ENCODE results near the gene ALG3.

Gene ALG3

GRCh38 chr3:184236636-184237035 is 12.1 kb downstream of the ALG3 start:
- no peaks in the 10 kb centered on the region for H3K36me3 ChIP-seq (ENCODE audit: control insufficient read depth in 5 of 5, insufficient read depth in 5 of 5, low read length in 5 of 5)
- no peak overlapping the region for H3K4me3 ChIP-seq (ENCODE audit: low read depth in 1 of 5, low read length in 5 of 5)
- no peaks in the 10 kb centered on the region for H3K9me3 ChIP-seq (ENCODE audit: control insufficient read depth in 5 of 5, low read length in 5 of 5)
- peaks cover 6 to 35% (median 27%) of the 10 kb centered on the region in 5 donors for H3K27me3 ChIP-seq (ENCODE audit: control insufficient read depth in 5 of 5, insufficient read depth in 4 of 5, low read length in 5 of 5)
- no peak overlapping the region for H3K9ac ChIP-seq (ENCODE audit: low read length in 5 of 5)
- H3K4me1 ChIP-seq (ENCODE audit: control insufficient read depth in 5 of 5, insufficient read depth in 5 of 5, low read length in 5 of 5) = peaks cover 0 to 5% (median 3%) of the 10 kb centered on the region in 5 donors
- no peak overlapping the region for H3K27ac ChIP-seq (ENCODE audit: low read depth, low read length)

GRCh38 chr3:184236033-184236410 is 12.7 kb downstream of the ALG3 start:
- no peak overlapping the region for H3K27ac ChIP-seq (ENCODE audit: low read depth, low read length)
- peaks cover 11 to 41% (median 33%) of the 10 kb centered on the region in 5 donors for H3K27me3 ChIP-seq (ENCODE audit: control insufficient read depth in 5 of 5, insufficient read depth in 4 of 5, low read length in 5 of 5)
- H3K36me3 ChIP-seq (ENCODE audit: control insufficient read depth in 5 of 5, insufficient read depth in 5 of 5, low read length in 5 of 5) = no peaks in the 10 kb centered on the region
- H3K4me1 ChIP-seq (ENCODE audit: control insufficient read depth in 5 of 5, insufficient read depth in 5 of 5, low read length in 5 of 5) = peaks cover 0 to under 1% (median 0%) of the 10 kb centered on the region in 5 donors
- no peak overlapping the region for H3K9ac ChIP-seq (ENCODE audit: low read length in 5 of 5)
- no peak overlapping the region for H3K4me3 ChIP-seq (ENCODE audit: low read depth in 1 of 5, low read length in 5 of 5)
- H3K9me3 ChIP-seq (ENCODE audit: control insufficient read depth in 5 of 5, low read length in 5 of 5) = no peaks in the 10 kb centered on the region

GRCh38 chr3:184235381-184236032 is 13.3 kb downstream of the ALG3 start:
- Histone ChIP-seq H3K4me3 (ENCODE audit: low read depth in 1 of 5, low read length in 5 of 5) (no peak overlapping the region), H3K27me3 (ENCODE audit: control insufficient read depth in 5 of 5, insufficient read depth in 4 of 5, low read length in 5 of 5) (peaks cover 16 to 46% (median 39%) of the 10 kb centered on the region in 5 donors), H3K9ac (ENCODE audit: low read length in 5 of 5) (no peak overlapping the region)

GRCh38 chr3:184234671-184235380 is 13.9 kb downstream of the ALG3 start:
- Histone ChIP-seq H3K4me3 (ENCODE audit: low read depth in 1 of 5, low read length in 5 of 5) (no peak overlapping the region), H3K27me3 (ENCODE audit: control insufficient read depth in 5 of 5, insufficient read depth in 4 of 5, low read length in 5 of 5) (peaks cover 22 to 52% (median 45%) of the 10 kb centered on the region in 5 donors), H3K27ac (ENCODE audit: low read depth, low read length) (no peak overlapping the region), H3K9me3 (ENCODE audit: control insufficient read depth in 5 of 5, low read length in 5 of 5) (no peaks in the 10 kb centered on the region), H3K4me1 (ENCODE audit: control insufficient read depth in 5 of 5, insufficient read depth in 5 of 5, low read length in 5 of 5) (peaks cover 0 to 11% (median 6%) of the 10 kb centered on the region in 5 donors), H3K9ac (ENCODE audit: low read length in 5 of 5) (no peak overlapping the region), H3K36me3 (ENCODE audit: control insufficient read depth in 5 of 5, insufficient read depth in 5 of 5, low read length in 5 of 5) (no peaks in the 10 kb centered on the region)

More at GRCh38 chr3:184235381-184236032, 13.3 kb downstream of the ALG3 start:
- H3K36me3 ChIP-seq (ENCODE audit: control insufficient read depth in 5 of 5, insufficient read depth in 5 of 5, low read length in 5 of 5) = no peaks in the 10 kb centered on the region
- peaks cover 0 to 5% (median 0%) of the 10 kb centered on the region in 5 donors for H3K4me1 ChIP-seq (ENCODE audit: control insufficient read depth in 5 of 5, insufficient read depth in 5 of 5, low read length in 5 of 5)
- no peaks in the 10 kb centered on the region for H3K9me3 ChIP-seq (ENCODE audit: control insufficient read depth in 5 of 5, low read length in 5 of 5)
- no peak overlapping the region for H3K27ac ChIP-seq (ENCODE audit: low read depth, low read length)

GRCh38 chr3:184234224-184234623 is 14.5 kb downstream of the ALG3 start:
- no peak overlapping the region for H3K27ac ChIP-seq (ENCODE audit: low read depth, low read length)
- H3K36me3 ChIP-seq (ENCODE audit: control insufficient read depth in 5 of 5, insufficient read depth in 5 of 5, low read length in 5 of 5) = no peaks in the 10 kb centered on the region
- no peak overlapping the region for H3K9ac ChIP-seq (ENCODE audit: low read length in 5 of 5)
- H3K27me3 ChIP-seq (ENCODE audit: control insufficient read depth in 5 of 5, insufficient read depth in 4 of 5, low read length in 5 of 5) = peaks cover 26 to 56% (median 50%) of the 10 kb centered on the region in 5 donors
- no peaks in the 10 kb centered on the region for H3K9me3 ChIP-seq (ENCODE audit: control insufficient read depth in 5 of 5, low read length in 5 of 5)
- peaks cover 0 to 17% (median 12%) of the 10 kb centered on the region in 5 donors for H3K4me1 ChIP-seq (ENCODE audit: control insufficient read depth in 5 of 5, insufficient read depth in 5 of 5, low read length in 5 of 5)
- H3K4me3 ChIP-seq (ENCODE audit: low read depth in 1 of 5, low read length in 5 of 5) = no peak overlapping the region

GRCh38 chr3:184233127-184233843 is 15.5 kb downstream of the ALG3 start:
- Histone ChIP-seq H3K4me1 (ENCODE audit: control insufficient read depth in 5 of 5, insufficient read depth in 5 of 5, low read length in 5 of 5) (peaks cover 0 to 22% (median 14%) of the 10 kb centered on the region in 5 donors), H3K4me3 (ENCODE audit: low read depth in 1 of 5, low read length in 5 of 5) (no peak overlapping the region), H3K9ac (ENCODE audit: low read length in 5 of 5) (no peak overlapping the region), H3K27me3 (ENCODE audit: control insufficient read depth in 5 of 5, insufficient read depth in 4 of 5, low read length in 5 of 5) (peaks cover 30 to 63% (median 58%) of the 10 kb centered on the region in 5 donors), H3K9me3 (ENCODE audit: control insufficient read depth in 5 of 5, low read length in 5 of 5) (no peaks in the 10 kb centered on the region), H3K27ac (ENCODE audit: low read depth, low read length) (no peak overlapping the region), H3K36me3 (ENCODE audit: control insufficient read depth in 5 of 5, insufficient read depth in 5 of 5, low read length in 5 of 5) (no peaks in the 10 kb centered on the region)

- Histone ChIP-seq H3K9me3 (ENCODE audit: control insufficient read depth in 5 of 5, low read length in 5 of 5) (no peaks in the 10 kb centered on the region), H3K9ac (ENCODE audit: low read length in 5 of 5) (no peak overlapping the region), H3K27ac (ENCODE audit: low read depth, low read length) (no peak overlapping the region), H3K4me1 (ENCODE audit: control insufficient read depth in 5 of 5, insufficient read depth in 5 of 5, low read length in 5 of 5) (peaks cover 0 to 22% (median 14%) of the 10 kb centered on the region in 5 donors), H3K27me3 (ENCODE audit: control insufficient read depth in 5 of 5, insufficient read depth in 4 of 5, low read length in 5 of 5) (peaks cover 32 to 67% (median 62%) of the 10 kb centered on the region in 5 donors), H3K36me3 (ENCODE audit: control insufficient read depth in 5 of 5, insufficient read depth in 5 of 5, low read length in 5 of 5) (no peaks in the 10 kb centered on the region), H3K4me3 (ENCODE audit: low read depth in 1 of 5, low read length in 5 of 5) (no peak overlapping the region)
Observed at GRCh38 chr3:184231671-184232070, 17.1 kb downstream of the ALG3 start.

- Histone ChIP-seq H3K36me3 (ENCODE audit: control insufficient read depth in 5 of 5, insufficient read depth in 5 of 5, low read length in 5 of 5) (no peaks in the 10 kb centered on the region), H3K9me3 (ENCODE audit: control insufficient read depth in 5 of 5, low read length in 5 of 5) (no peaks in the 10 kb centered on the region), H3K4me1 (ENCODE audit: control insufficient read depth in 5 of 5, insufficient read depth in 5 of 5, low read length in 5 of 5) (peaks cover 0 to 22% (median 14%) of the 10 kb centered on the region in 5 donors), H3K9ac (ENCODE audit: low read length in 5 of 5) (no peak overlapping the region), H3K4me3 (ENCODE audit: low read depth in 1 of 5, low read length in 5 of 5) (peak overlapping the region in 3 of 5 donors; percentile 58 to 67 (median 65)), H3K27ac (ENCODE audit: low read depth, low read length) (no peak overlapping the region), H3K27me3 (ENCODE audit: control insufficient read depth in 5 of 5, insufficient read depth in 4 of 5, low read length in 5 of 5) (peaks cover 32 to 65% (median 58%) of the 10 kb centered on the region in 5 donors)
Observed at GRCh38 chr3:184230603-184231528, 17.9 kb downstream of the ALG3 start.

GRCh38 chr3:184230081-184230602 is 18.6 kb downstream of the ALG3 start:
- Histone ChIP-seq H3K4me3 (ENCODE audit: low read depth in 1 of 5, low read length in 5 of 5) (peak overlapping the region in 3 of 5 donors; percentile 58 to 67 (median 65)), H3K9me3 (ENCODE audit: control insufficient read depth in 5 of 5, low read length in 5 of 5) (no peaks in the 10 kb centered on the region), H3K4me1 (ENCODE audit: control insufficient read depth in 5 of 5, insufficient read depth in 5 of 5, low read length in 5 of 5) (peaks cover 0 to 22% (median 14%) of the 10 kb centered on the region in 5 donors), H3K27ac (ENCODE audit: low read depth, low read length) (no peak overlapping the region), H3K27me3 (ENCODE audit: control insufficient read depth in 5 of 5, insufficient read depth in 4 of 5, low read length in 5 of 5) (peaks cover 32 to 65% (median 58%) of the 10 kb centered on the region in 5 donors), H3K36me3 (ENCODE audit: control insufficient read depth in 5 of 5, insufficient read depth in 5 of 5, low read length in 5 of 5) (no peaks in the 10 kb centered on the region), H3K9ac (ENCODE audit: low read length in 5 of 5) (no peak overlapping the region)

Data from subcutaneous abdominal adipose tissue (tissue), 5 donors.